Measurements from ENCODE around the gene MBNL2.
"Not testable (repeated sequence)": the region's sequence is repeated elsewhere in the genome, so short reads cannot be mapped to it uniquely, and the experiment has no call there.

MBNL2 gene

DNA sequence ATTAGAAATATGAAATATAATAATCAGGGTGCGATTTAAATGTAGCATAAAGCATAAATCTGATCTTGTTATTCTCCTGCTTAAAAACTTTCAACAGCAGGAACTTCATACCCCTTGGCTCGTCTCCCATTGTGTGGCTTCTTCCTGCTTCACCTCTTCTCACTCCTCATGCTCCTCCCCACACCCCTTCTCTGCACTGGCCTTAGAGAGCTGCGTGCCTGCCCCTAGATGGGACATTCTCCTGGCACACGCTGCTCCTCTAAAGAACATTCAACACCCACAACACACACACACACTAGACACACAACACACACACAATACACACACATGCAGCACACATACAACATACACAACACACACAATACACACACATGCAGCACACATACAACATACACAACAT lies 107.2 kb downstream of the MBNL2 start:
- no peak for DNase-seq

DNA sequence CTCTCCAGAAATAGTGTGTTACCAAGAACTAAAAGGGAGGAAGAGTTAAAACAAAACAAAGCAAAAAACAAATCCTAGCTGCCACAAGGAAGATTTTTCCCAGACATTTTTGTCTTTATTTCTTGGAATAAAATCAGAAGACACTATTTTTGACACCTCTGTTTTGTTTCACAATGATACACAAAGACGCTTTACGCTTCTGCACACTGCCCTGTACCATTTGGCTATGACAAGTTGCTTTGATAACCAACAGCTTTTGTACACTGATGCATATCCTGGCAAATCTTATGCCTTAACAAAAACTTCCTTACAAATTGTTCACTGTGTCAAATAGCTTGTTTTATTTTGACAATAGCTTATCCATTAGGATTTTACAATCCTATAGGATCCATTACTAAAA lies 108.3 kb downstream of the MBNL2 start:
- no peak for DNase-seq

DNA sequence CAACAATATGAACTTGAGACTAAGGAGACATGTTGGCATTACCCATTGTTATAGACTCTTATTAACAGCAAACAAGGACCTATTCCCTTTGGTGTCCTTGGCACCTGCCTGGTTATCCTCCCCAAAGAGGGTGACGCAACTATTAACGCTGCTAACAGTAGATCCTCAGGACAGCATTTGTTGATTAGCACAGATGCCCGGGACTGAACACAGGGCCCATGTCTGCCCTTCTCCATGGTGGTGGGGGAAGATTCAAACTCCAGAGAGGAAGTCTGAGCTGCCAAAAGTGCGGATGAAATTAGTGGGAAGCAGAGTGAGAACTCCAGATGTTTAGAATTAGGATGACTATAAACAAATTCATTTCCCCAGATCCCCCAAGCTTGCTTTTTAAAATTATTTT lies 110.6 kb downstream of the MBNL2 start:
- no peak for DNase-seq

DNA sequence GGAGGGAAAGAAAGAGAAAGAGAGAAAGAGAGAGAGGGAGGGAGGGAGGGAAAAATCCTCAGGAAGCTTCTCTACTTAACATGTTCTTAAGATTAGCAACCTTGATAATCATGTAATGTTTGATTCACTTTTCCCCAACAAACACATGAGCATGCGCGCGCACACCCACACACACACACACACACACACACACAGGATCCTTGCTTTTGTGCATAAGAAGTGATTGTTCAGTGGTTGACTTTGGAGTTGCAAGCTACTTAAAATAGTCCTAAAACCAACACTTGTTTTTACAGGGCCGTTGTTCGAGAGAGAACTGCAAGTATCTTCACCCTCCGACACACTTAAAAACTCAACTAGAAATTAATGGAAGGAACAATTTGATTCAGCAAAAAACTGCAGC lies 111.8 kb downstream of the MBNL2 start:
- no peak for DNase-seq

DNA sequence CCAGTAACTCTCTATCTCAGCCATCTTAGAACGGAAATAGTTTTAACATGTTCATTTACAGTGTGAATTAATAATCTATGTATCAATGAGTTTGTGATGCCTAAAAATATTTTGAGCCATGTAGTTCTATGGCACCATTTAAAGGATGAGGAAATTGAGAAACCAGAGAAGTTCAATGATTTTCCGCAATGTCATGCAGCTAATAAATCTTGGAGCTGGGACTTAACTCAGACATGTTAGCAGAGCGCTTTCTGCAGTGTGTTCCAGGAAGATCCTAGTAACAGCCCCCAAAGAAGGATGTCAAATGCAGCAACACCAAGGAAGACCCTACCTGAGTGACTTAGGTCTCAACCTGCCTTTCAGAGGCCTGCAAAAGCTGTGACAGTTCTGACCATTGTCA lies 112.6 kb downstream of the MBNL2 start:
- DNase-seq, result no peak

DNA sequence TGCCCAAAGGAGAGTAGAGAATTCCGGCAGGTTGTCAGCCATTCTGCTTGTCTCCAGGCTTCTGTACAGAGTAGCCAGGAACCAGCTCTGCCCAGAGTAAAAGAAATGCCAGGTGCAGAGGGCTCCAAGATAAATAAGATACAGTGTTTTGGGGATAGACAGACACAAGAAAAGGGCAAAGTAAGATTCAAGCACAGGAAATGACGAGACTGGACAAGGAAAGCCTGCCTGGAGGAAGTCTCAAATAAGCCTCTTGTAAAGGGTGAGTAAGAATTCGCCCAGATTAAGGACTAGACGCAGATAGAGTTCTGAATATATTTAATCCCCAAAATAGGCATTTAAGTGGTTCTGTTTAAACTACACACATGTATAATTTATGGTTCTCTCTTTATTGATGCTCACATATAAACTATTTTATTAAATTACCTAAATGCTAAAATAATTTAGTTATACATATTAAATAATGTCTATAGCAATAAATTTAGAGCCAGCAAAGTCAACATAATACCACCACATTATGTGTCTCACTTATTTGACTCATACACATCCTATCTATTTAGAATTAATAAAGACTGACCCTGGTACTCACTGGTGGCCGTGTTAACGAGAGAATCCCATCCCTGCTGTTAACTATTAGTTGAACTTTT lies 113.5 kb downstream of the MBNL2 start:
- DNase-seq, result no peak

DNA sequence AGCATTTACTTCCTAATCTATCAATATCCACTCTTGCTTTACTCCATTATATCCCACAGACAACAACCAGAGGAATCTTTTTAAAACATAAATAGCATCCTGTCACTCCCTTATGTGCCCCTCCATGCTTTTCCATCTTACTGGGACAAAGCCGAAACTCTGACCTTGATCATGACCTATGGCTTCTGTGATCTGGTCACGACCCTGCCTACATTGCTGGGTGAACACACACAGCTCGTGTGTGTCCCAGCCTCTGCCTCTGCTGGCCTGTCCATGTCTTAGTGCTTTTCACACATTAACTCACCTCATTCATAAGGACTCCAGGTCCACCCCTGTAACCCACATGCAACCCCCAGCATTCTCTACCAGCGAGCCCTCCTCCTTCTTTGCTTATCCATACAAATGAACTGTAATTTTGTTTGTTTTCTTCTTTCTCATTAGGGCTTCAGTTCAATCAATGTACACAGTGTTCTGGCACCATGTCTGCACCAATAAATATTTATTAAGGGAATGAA lies 115.9 kb downstream of the MBNL2 start:
- DNase-seq, result no peak

DNA sequence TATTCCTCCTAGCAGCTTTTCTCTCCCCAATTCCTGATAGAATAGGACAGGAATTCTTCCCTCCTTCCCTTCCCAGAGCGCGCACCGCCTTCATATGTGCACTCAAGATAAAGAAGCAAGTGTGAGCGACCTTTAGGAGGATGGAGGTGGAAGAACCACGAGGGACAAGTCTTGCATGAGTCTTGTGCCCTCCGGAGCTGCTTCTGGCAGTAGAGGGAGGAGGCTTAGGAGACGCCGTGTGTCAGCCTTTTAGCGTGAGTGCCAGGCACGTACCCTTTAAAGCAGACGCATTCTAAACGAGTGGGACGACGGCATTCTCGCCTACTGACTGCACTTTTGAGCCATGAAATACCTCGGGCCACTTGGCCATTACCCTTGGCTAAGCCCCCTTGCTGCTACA lies 116.4 kb downstream of the MBNL2 start:
- DNase-seq, result no peak

DNA sequence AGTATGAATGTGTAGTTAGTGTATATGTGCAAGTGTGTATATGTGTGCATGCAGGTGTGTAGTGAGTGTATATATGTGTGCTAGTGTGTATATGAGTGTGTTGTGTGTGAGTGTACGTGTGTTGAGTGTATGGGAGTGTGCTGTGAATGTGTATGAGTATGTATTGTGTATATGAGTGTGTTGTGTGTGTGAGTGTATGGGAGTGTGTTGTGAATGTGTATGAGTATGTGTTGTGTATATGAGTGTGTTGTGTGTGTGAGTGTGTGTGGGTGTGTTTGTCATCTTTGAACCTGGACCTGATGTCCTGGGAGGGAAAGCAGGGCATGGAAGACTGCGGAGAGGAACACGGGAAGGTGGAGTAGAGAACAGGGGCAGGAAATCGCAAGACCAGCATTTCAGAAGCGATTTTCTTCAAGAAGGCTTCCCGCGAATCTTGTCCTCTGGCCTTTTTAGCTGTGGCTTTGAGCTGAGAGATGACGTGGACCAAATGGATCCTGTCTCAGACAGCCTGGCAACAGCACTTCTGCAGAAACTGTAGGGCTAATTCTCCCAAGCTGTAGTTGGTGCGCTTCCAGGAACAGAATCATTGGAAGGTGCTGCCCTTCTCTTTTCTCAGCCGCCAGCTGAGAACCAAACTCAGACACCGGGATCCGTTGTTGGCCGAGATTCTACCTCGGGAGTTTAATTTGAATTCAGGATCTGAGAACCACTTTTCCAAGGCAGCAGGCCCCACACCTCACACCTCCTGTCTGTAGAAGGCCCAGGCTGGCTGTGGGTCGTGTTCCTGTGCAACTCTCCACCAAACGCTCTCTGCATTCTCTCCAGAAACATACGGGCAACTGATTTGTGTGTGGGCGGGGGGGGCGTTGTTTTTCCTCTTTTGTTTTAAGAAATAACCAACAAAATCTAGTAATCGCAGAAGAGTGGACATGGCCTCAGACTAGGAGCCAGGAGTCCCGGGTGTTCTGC lies 117.2 kb downstream of the MBNL2 start:
- DNase-seq, result no peak

DNA sequence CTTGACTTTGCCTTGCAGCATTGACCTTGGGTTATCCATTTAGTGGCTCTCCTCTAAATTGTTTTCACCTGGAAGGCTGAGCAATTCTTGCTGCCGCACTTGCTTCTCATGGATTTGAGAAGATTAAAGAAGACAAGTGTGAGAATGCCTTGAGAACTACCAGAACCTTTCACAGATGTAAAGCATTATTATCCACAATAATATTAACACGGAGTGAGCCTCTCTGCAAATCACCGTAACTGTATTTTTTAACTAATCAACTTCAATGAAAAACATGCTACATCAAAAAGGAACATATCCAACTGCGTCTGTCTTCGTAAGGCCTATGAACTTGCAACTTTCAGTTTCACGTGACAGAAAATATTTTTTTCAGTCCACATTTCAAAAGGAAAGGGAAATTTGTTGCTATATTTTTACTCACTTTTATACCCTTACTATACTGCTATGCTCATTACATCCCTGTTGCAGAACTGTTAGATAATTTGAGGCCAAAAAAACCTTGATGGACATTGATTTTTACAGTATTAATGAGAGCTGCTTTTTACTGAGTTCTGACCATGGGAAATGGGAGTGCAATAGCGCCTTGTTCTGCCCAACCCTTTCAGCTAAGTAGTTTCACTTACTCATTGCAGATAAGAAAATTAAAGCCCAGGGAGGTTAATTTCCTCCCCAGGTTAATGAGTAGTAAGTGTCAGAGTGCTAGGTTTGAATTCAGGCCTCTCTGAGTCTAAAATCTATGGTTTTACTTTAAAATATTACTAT lies 118.0 kb downstream of the MBNL2 start:
- DNase-seq, result no peak

DNA sequence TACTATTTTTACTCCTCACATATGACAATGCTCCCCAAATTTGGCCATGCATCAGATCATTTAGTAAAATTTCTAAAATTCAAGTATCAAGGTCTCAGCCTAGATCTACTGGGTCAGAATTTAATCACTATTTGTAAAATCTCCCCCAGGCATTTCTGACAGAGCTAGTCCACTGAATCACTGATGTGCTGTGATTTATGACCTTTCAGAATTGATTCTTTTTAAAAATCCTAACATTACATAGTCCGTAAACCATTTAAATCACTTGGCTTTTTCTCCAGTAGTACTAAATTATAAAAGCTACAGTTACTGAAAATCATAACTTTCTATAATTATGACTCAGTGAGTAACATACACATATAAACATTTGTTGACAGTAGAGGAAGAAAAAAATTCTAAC lies 119.0 kb downstream of the MBNL2 start:
- DNase-seq, result no peak

DNA sequence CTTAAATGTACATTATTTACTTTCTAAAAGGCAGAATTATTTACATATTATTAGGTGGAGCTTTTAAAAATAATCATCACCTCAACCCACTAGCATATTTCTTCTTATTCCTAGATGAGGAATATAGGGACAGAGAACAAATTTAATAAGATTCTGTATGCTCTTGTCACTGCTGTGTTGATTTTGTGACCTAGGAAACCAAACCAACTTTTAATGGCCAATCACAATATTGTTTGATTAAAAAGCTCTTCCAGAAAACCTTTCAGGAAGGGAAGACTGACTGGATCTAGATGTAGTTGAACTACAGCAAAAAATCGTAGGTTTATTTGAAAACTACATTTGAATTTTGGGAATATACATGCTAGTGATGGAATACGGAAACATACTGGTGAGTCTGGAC lies 120.0 kb downstream of the MBNL2 start:
- no peak for DNase-seq

DNA sequence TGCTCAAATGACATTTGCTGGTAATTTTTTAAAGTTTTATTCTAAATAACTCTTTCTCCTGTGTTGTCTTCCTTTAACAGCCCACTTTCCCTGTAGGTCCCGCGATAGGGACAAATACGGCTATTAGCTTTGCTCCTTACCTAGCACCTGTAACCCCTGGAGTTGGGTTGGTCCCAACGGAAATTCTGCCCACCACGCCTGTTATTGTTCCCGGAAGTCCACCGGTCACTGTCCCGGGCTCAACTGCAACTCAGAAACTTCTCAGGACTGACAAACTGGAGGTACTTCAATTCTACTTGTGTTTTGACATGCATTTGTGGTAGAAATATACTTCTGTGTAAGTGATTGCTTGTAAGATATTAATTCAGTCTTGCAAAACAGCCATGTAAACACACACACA lies 120.8 kb downstream of the MBNL2 start:
- DNase-seq, result no peak

DNA sequence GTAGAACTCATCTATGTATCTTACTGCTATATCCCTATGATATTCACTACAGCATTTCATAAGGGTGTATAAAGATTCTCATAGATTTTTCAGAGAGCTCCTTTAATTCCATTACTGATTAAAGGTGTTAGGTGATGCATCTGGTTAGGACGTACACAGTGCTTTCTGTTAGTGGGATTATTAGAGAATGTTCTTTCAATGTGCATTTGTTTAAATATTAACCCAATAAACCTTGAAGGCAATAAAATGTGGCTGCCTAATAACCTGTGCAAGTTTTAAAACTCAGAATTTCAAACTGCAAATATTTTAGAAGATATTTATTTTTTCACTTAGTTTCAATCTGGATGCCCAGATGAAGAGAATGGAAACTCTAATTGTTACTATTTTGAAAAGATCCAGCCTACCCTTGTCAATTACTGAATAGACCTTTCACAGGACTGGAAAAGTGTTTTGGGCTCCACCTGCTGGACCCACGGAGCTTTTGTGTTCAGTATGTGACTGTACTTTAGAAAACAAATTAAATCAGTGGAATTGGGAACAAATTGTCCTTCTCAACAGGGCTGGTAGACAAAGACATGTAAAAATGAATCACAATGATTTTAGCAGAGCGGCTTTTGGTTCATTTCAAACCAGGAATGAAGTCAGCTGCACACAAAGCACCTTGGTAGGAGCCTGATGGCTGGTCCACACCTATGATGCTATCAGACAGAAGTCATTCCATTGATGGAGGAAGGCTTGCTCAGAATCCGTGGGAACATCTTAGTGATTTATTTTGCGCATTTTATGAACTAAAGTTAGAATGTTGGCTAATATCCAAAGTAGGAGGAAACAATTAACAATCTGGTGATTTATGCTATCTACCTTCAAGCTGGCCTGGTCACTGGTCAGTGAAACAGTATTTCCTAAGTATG lies 122.4 kb downstream of the MBNL2 start:
- no peak for DNase-seq

DNA sequence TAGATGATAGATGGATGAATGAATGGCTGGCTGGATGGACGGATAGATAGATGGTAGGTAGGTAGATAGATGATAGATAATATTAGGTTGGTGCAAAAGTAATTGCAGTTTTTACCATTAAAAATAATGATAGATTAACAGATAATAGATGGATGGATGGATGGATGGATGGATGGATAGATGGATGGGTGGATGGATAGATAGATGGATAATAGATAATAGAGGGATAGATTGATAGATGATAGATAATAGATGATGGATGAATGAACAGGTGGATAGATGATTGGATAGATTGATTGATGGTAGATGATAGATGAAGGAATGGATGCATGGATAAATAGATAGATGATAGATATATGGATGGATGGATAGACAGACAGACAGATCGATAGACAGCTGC lies 124.0 kb downstream of the MBNL2 start:
- no peak for DNase-seq

DNA sequence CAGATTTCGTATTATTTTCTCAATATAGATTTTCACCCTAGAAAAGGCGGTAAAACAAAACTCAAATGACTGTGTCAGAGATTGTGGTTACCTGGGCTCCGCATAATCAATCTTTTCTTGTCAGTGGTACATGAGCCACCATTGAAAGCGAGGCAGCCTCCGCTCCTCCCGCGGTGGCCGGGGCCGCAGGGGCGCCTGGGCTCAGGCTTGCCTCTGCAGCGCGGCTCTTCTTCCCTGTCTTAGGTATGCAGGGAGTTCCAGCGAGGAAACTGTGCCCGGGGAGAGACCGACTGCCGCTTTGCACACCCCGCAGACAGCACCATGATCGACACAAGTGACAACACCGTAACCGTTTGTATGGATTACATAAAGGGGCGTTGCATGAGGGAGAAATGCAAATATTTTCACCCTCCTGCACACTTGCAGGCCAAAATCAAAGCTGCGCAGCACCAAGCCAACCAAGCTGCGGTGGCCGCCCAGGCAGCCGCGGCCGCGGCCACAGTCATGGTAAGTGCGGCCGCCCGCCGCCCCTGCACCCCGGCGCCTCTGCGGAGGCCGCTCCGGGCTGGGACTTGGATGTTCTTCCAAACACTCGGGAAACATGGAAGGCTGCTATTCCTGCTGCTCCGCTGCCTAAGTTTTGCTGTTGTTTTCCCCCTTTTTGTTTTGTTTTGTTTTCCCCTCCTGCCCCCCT lies 124.6 kb downstream of the MBNL2 start:
- no peak for DNase-seq

DNA sequence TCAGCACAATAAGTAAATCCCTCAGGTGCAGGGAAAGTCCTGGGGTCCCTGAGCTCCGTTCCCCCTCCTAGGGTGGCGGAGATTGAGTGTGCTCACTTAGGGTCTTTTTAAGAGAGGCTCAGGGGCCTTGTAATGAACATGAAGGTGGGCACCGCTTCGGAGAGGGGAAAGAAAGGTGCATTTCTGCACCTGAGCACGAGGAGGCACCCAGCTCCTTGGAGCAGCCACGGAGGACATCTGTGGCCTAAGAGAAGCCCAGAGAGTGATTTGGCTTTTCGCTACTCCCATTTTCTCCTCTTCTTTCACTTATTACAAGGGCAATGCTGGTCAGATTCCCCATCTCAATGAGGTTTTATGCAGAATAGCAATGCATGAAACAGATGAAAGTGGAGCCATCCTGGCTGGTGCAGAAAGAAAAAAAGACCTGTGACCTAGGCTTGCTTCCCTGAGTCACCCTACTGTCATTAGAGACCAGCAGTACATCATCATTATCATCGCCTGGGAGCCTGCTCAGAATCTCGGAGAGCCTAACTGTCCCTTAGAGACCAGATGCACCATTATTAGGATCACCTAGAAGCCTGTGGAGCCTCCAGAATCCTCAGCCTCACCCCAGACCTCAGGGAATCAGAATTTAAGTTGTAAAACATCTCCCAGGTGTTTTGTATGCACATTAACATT lies 125.3 kb downstream of the MBNL2 start:
- no peak for DNase-seq

DNA sequence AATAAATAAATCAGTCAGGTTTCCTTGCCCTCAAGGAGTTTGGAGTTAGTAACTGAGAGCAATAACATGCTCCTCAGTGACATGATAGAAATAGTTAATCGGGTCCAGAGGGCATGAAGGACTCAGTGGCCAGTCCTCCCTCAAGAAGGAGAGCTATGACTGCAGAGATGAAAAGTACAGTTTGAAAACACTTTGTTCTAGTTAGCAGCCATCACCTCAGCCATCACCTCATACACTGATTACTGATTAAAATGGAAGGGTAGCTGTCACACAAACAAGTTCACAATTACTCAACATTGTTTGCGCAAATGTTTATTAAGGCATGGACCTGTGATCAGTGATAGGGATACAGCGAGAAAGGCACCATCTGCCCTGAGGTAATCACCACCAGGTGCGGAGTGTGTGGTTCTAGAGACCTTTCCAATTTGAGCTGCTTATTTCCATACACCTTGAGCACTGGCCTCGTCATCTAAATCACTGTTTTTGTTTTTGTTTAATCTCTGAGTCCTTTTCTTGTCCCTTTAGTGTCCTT lies 126.5 kb downstream of the MBNL2 start:
- no peak for DNase-seq

DNA sequence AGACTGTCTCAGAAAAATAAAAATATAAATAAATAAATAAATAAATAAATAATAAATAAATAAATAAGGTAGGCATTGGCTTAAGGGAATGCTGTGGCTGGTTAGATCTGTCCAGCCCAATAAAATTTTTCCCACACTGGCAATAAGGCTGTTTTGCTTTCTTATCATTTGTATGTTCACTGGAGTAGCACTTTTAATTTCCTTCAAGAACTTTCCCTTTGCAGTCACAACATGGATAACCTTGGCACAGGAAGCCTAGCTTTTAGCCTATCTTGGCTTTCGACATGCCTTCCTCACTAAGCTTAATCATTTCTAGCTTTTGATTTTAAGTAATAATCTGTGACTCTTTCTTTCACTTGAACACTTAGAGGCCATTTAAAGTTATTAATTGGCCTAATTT lies 129.9 kb downstream of the MBNL2 start:
- not testable (repeated sequence) for DNase-seq

DNA sequence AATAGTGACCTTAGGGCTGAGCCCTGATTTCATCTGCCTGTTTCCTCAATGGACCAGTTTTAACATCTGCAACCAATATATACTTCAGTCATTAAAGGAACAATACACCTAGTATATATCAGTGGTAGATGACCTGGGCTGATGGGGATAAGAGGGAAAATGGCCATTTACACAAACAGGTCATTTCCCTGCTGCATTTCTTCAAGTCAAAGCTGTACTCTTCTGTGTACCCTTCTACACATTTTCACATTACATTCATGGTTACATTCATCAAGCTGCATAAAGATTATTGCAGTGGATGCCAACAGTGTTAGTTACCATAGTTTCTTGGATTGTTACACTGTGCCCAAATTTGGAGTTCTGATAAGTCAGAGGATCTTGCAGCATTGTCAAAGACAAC lies 130.7 kb downstream of the MBNL2 start:
- no peak for DNase-seq

Measured in SIG-M5 (cell line).